Endothelial cell of umbilical vein (primary cell): ENCODE data around the gene KTN1. TPM values are rescaled to one million over a fixed set of nuclear protein-coding genes. Genes with fewer than 3 reads are reported as not detected.

Source experiments
- BruUV-seq: library from RNA; stranded (reverse); fragments of 400-500 nt; replicated peaks from 2 replicates; lab custom pipeline; 2021; lab: Mats Ljungman, UMichigan
- CTCF ChIA-PET: fragments of 300-600, 350-600 bp; sonication (Branson Sonifier 250); formaldehyde crosslinking; loops from one replicate; lab custom pipeline; 2021; ENCODE audit warnings: antibody characterized with exemption, inconsistent platforms; lab: Charles Lee
- POLR2A ChIA-PET: fragments of 300-600, 350-600 bp; sonication (Branson Sonifier 250); formaldehyde crosslinking; loops from one replicate; lab custom pipeline; 2021; ENCODE audit warnings: antibody characterized with exemption, inconsistent platforms; lab: Charles Lee
- DNase-seq: peaks from one replicate; pipeline ENCODE4 v3.0.0-alpha.2; 2011; ENCODE audit warnings: low read depth, low spot score
- FAIRE-seq: peaks from 2 replicates; lab custom pipeline; 2011; peaks lifted over from hg19 to GRCh38; lab: Jason Lieb, UNC
- H2AFZ ChIP-seq: 2 replicates; pipeline ENCODE4 v1.6.0; 2012; ENCODE audit warnings: low read depth, low read length, control low read depth, inconsistent platforms
- H3K27ac ChIP-seq: 2 replicates; pipeline ENCODE4 v1.5.1; 2011; ENCODE audit warnings: low read depth, mild to moderate bottlenecking, control low read depth, low read length, moderate library complexity; ENCODE audit not compliant: insufficient read depth
- H3K27me3 ChIP-seq, 2 experiments: 2 replicates each; pipeline versions ENCODE4 v1.6.0 to v1.6.1; 2011; ENCODE audit warnings: low read length in 2 of 2, mixed read lengths in 1 of 2; ENCODE audit not compliant: control insufficient read depth in 2 of 2, insufficient read depth in 2 of 2
- H3K36me3 ChIP-seq, 2 experiments: 2 replicates in 1 of 2; 3 replicates in 1 of 2; pipeline ENCODE4 v1.5.1; 2011; ENCODE audit warnings: low read length in 2 of 2, mild to moderate bottlenecking in 1 of 2, moderate library complexity in 1 of 2; ENCODE audit not compliant: control insufficient read depth in 2 of 2, insufficient read depth in 2 of 2; ENCODE audit errors: extremely low read depth in 1 of 2
- H3K4me1 ChIP-seq: 3 replicates; pipeline ENCODE4 v1.5.1; 2011; ENCODE audit warnings: mild to moderate bottlenecking, low read length; ENCODE audit not compliant: control insufficient read depth, insufficient read depth; ENCODE audit errors: extremely low read depth
- H3K4me2 ChIP-seq: 2 replicates; pipeline ENCODE4 v1.6.1; 2011; ENCODE audit warnings: low read length, control low read depth, mixed read lengths; ENCODE audit not compliant: insufficient read depth
- H3K4me3 ChIP-seq, 3 experiments: fragments of 200-600 bp in 1 of 3; sonication (generic), shearing (Covaris generic) in 1 of 3; replicated peaks in 1 of 3; 2 replicates each; pipeline ENCODE4 v1.5.1; 2011 to 2016; ENCODE audit warnings: control low read depth in 3 of 3, low read length in 3 of 3, mild to moderate bottlenecking in 2 of 3, inconsistent platforms in 1 of 3, low read depth in 1 of 3, moderate library complexity in 1 of 3; ENCODE audit not compliant: insufficient read depth in 1 of 3
- H3K79me2 ChIP-seq: 2 replicates; pipeline ENCODE4 v1.6.0; 2012; ENCODE audit warnings: low read length, inconsistent platforms; ENCODE audit not compliant: control insufficient read depth, insufficient read depth
- H3K9ac ChIP-seq: replicated peaks from 2 replicates; pipeline ENCODE3; 2011; ENCODE audit warnings: low read length, control low read depth; ENCODE audit not compliant: insufficient read depth; ENCODE audit errors: extremely low read depth
- H3K9me1 ChIP-seq: replicated peaks from 3 replicates; pipeline ENCODE4 v1.6.0; 2011; ENCODE audit warnings: mild to moderate bottlenecking, low read length; ENCODE audit not compliant: control insufficient read depth, insufficient read depth; ENCODE audit errors: extremely low read depth
- H3K9me3 ChIP-seq: replicated peaks from 2 replicates; pipeline ENCODE4 v1.5.1; 2012; ENCODE audit warnings: low read length, inconsistent platforms; ENCODE audit not compliant: control insufficient read depth, insufficient read depth
- H4K20me1 ChIP-seq: replicated peaks from 2 replicates; pipeline ENCODE3; 2011; ENCODE audit warnings: mild to moderate bottlenecking, low read length; ENCODE audit not compliant: control insufficient read depth, insufficient read depth; ENCODE audit errors: extremely low read depth
- EZH2 ChIP-seq: IDR thresholded peaks from 2 replicates; pipeline ENCODE4 v1.6.1; 2012; ENCODE audit warnings: borderline replicate concordance, low read depth, mild to moderate bottlenecking, moderate library complexity, low read length, inconsistent platforms; ENCODE audit not compliant: severe bottlenecking
- FOS ChIP-seq: IDR thresholded peaks from 2 replicates; pipeline ENCODE4 v1.6.1; 2011; ENCODE audit warnings: mild to moderate bottlenecking, low read length, moderate library complexity, borderline replicate concordance; ENCODE audit not compliant: insufficient read depth
- GATA2 ChIP-seq: IDR thresholded peaks from 2 replicates; pipeline ENCODE4 v1.7.0; 2011; ENCODE audit warnings: low read depth, mild to moderate bottlenecking, moderate library complexity, mixed read lengths, low read length; ENCODE audit not compliant: insufficient read length, insufficient read depth
- JUN ChIP-seq: IDR thresholded peaks from 2 replicates; pipeline ENCODE4 v1.6.1; 2011; ENCODE audit warnings: borderline replicate concordance, low read depth; ENCODE audit not compliant: insufficient read length, insufficient read depth
- MYC ChIP-seq: IDR thresholded peaks from one replicate; pipeline ENCODE4 v1.6.1; 2011; ENCODE audit warnings: mild to moderate bottlenecking, low read depth, low read length
- POLR2A ChIP-seq: IDR thresholded peaks from 2 replicates; pipeline ENCODE4 v1.6.1; 2012; ENCODE audit warnings: low read depth, mild to moderate bottlenecking, control low read depth, low read length
- POLR2AphosphoS5 ChIP-seq: IDR thresholded peaks from 2 replicates; pipeline ENCODE4 v1.6.1; 2012; ENCODE audit warnings: low read depth, mild to moderate bottlenecking, control low read depth, low read length, moderate library complexity; ENCODE audit not compliant: insufficient read depth
- dilution Hi-C: fragments of 300-500 bp; cut with MboI; formaldehyde crosslinking; loops from one replicate; pipeline ENCODE4 v1.15.0; 2019; ENCODE audit warnings: low sequenced_read_pairs; ENCODE audit not compliant: extremely low pct_ligation_motif_present
- intact Hi-C: fragments of 100-400 bp; cut with micrococcal nuclease; formaldehyde crosslinking; loops from one replicate; pipeline ENCODE4 v1.10.0; 2022
- polyA plus RNA-seq, 4 experiments: library from polyadenylated mRNA; depleted of rRNA in 3 of 4; stranded (reverse) in 3 of 4; unstranded in 1 of 4; fragments of >200 nt; gene quantifications; 2 replicates each; pipeline versions ENCODE4 v1.2.1 to v1.2.3, GENCODE V29; 2011 to 2012; ENCODE audit warnings: missing spikeins in 1 of 4
- total RNA-seq: library from RNA; stranded (reverse); gene quantifications from 2 replicates; pipeline ENCODE4 v1.2.3, GENCODE V29; 2021
- TF ChIP-seq, protein P1 (sequence below), 2 donors: IDR thresholded peaks; 1 replicate in 1 of 2; 2 replicates in 1 of 2; pipeline ENCODE4 v1.5.1; 2011; ENCODE audit warnings: low read length in 2 of 2, mild to moderate bottlenecking in 2 of 2, moderate library complexity in 2 of 2, control low read depth in 1 of 2, inconsistent platforms in 1 of 2, low read depth in 1 of 2; ENCODE audit not compliant: insufficient read depth in 1 of 2; ENCODE audit errors: extremely low read depth in 1 of 2
- TF ChIP-seq, protein P2 (sequence below): IDR thresholded peaks from 2 replicates; pipeline ENCODE4 v1.6.1; 2011; ENCODE audit not compliant: insufficient read depth, insufficient read length

The KTN1 gene
- total and polyA plus RNA-seq, 2 donors (not counting 3 experiments of a cell fraction or from before 2014, with no cell fraction given): 33.2 to 148 TPM

DNA sequence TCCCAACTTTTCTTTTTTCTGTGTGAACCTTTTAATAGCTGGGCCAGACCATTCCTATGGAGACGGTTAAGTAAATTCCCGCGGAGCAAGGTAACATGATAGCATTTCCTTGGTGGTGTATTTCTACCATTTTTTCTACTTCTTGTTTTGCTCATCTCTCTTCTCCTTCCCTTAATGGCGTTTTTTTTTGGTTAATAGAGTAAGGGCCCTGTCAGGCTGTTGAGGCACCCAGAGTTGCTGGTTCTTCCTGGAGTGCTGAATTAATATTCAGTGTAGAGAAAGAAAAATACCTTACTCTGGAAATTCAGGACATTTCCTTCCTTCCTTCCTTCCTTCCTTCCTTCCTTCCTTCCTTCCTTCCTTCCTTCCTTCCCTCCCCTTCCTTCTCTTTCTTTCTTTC lies 137.6 kb downstream of the KTN1 start:
- BruUV-seq: no TSS peak
- TF ChIP-seq, protein P1, sequence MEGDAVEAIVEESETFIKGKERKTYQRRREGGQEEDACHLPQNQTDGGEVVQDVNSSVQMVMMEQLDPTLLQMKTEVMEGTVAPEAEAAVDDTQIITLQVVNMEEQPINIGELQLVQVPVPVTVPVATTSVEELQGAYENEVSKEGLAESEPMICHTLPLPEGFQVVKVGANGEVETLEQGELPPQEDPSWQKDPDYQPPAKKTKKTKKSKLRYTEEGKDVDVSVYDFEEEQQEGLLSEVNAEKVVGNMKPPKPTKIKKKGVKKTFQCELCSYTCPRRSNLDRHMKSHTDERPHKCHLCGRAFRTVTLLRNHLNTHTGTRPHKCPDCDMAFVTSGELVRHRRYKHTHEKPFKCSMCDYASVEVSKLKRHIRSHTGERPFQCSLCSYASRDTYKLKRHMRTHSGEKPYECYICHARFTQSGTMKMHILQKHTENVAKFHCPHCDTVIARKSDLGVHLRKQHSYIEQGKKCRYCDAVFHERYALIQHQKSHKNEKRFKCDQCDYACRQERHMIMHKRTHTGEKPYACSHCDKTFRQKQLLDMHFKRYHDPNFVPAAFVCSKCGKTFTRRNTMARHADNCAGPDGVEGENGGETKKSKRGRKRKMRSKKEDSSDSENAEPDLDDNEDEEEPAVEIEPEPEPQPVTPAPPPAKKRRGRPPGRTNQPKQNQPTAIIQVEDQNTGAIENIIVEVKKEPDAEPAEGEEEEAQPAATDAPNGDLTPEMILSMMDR (IDR thresholded peaks at IDR 0.05; ENCODE audit: extremely low read depth in 1 of 2, insufficient read depth in 1 of 2, low read depth in 1 of 2, low read length in 2 of 2): no peak
- TF ChIP-seq POLR2AphosphoS5: no peak
- no peak for TF ChIP-seq EZH2
- TF ChIP-seq FOS: no peak
- TF ChIP-seq GATA2: no peak
- no peak for TF ChIP-seq MYC
- TF ChIP-seq POLR2A: no peak
- TF ChIP-seq, protein P2, sequence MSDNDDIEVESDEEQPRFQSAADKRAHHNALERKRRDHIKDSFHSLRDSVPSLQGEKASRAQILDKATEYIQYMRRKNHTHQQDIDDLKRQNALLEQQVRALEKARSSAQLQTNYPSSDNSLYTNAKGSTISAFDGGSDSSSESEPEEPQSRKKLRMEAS: no peak
- TF ChIP-seq JUN: no peak
- H4K20me1 ChIP-seq: no peaks in the 10 kb centered on the region
- H3K9me3 ChIP-seq: no peaks in the 10 kb centered on the region
- ChIA-PET CTCF (interaction anchor here (1.0 to 2.2 kb wide), 2 partner anchors 14 to 757 kb away, joined by 6 to 9 read pairs; no protein-coding TSS in a partner anchor), POLR2A (no interaction called here)
- H3K9me1 ChIP-seq: no peaks in the 10 kb centered on the region
- intact Hi-C loops (no loop called here), dilution Hi-C loops (no loop called here)
- no peaks in the 10 kb centered on the region for H3K36me3 ChIP-seq
- FAIRE-seq (no peak), DNase-seq (no peak)
- H3K79me2 ChIP-seq: no peaks in the 10 kb centered on the region
- H3K9ac ChIP-seq: no peak overlapping the region
- no peaks in the 10 kb centered on the region for H3K27me3 ChIP-seq
- H3K27ac ChIP-seq: no peak overlapping the region
- H3K4me1 ChIP-seq: peaks cover 9% of the 10 kb centered on the region
- no peak overlapping the region for H2AFZ ChIP-seq
- H3K4me3 ChIP-seq: no peak overlapping the region
- no peak overlapping the region for H3K4me2 ChIP-seq
